ENCODE measurements around the gene DNAH1.

The DNAH1 gene

GRCh38 chr3:52359116-52359855, 43.2 kb downstream of the DNAH1 start:
- no peak for DNase-seq

GRCh38 chr3:52361011-52361410, 44.9 kb downstream of the DNAH1 start:
- no peak for DNase-seq

GRCh38 chr3:52361454-52361853, 45.3 kb downstream of the DNAH1 start:
- no peak for DNase-seq

GRCh38 chr3:52361898-52362297, 45.8 kb downstream of the DNAH1 start:
- no peak for DNase-seq

- DNase-seq, result no peak
Measured at GRCh38 chr3:52364322-52365035, 48.4 kb downstream of the DNAH1 start.

- DNase-seq, result no peak
Measured at GRCh38 chr3:52366527-52366926, 50.4 kb downstream of the DNAH1 start.

GRCh38 chr3:52367891-52368880, 52.1 kb downstream of the DNAH1 start:
- no peak for DNase-seq

- no peak for DNase-seq
Measured at GRCh38 chr3:52370531-52370930, 54.4 kb downstream of the DNAH1 start.

- DNase-seq, result peak; percentile 15
Measured at GRCh38 chr3:52372822-52373504, 56.8 kb downstream of the DNAH1 start.

GRCh38 chr3:52373676-52374075, 57.6 kb downstream of the DNAH1 start:
- DNase-seq, result peak; percentile 42

GRCh38 chr3:52374173-52374572, 58.1 kb downstream of the DNAH1 start:
- no peak for DNase-seq

- DNase-seq, result no peak
Measured at GRCh38 chr3:52379610-52380009, 63.5 kb downstream of the DNAH1 start.

- DNase-seq, result no peak
Measured at GRCh38 chr3:52380023-52380422, 63.9 kb downstream of the DNAH1 start.

- DNase-seq, result no peak
Measured at GRCh38 chr3:52381623-52382022, 65.5 kb downstream of the DNAH1 start.

- no peak for DNase-seq
Measured at GRCh38 chr3:52383446-52383845, 67.3 kb downstream of the DNAH1 start.

- DNase-seq, result no peak
Measured at GRCh38 chr3:52384019-52384761, 68.1 kb downstream of the DNAH1 start.

- DNase-seq, result peak; percentile 29
Measured at GRCh38 chr3:52385157-52385556, 69.0 kb downstream of the DNAH1 start.

GRCh38 chr3:52387481-52387880, 71.4 kb downstream of the DNAH1 start:
- DNase-seq, result no peak

- DNase-seq, result no peak
Measured at GRCh38 chr3:52388348-52388821, 72.3 kb downstream of the DNAH1 start.

- DNase-seq, result no peak
Measured at GRCh38 chr3:52388933-52389332, 72.8 kb downstream of the DNAH1 start.

- DNase-seq, result no peak
Measured at GRCh38 chr3:52391096-52391495, 75.0 kb downstream of the DNAH1 start.

Data from fibroblast of skin of scalp (primary cell).